GM10847 (cell line): ENCODE results near the gene NR3C1.

ENCODE experiments used
- POLR2A ChIP-seq: IDR thresholded peaks from 2 replicates; pipeline ENCODE4 v1.6.1; 2011; ENCODE audit not compliant: insufficient read length; ENCODE audit errors: extremely low read depth

NR3C1 gene

GRCh38 chr5:143432658-143433239, 29.3 kb upstream of the NR3C1 start:
- TF ChIP-seq POLR2A: no peak

GRCh38 chr5:143431789-143432188, 28.3 kb upstream of the NR3C1 start:
- no peak for TF ChIP-seq POLR2A

- TF ChIP-seq POLR2A: no peak
These were observed 25.4 kb upstream of the NR3C1 start for GRCh38 chr5:143428738-143429420.

- no peak for TF ChIP-seq POLR2A
These were observed 24.7 kb upstream of the NR3C1 start for GRCh38 chr5:143428155-143428554.

GRCh38 chr5:143427122-143427735, 23.7 kb upstream of the NR3C1 start:
- no peak for TF ChIP-seq POLR2A

- TF ChIP-seq POLR2A: no peak
These were observed 23.0 kb upstream of the NR3C1 start for GRCh38 chr5:143426437-143426991.

- TF ChIP-seq POLR2A: no peak
These were observed 22.3 kb upstream of the NR3C1 start for GRCh38 chr5:143425835-143426234.

- no peak for TF ChIP-seq POLR2A
These were observed 14.8 kb upstream of the NR3C1 start for GRCh38 chr5:143418140-143418866.

GRCh38 chr5:143417503-143418139, 14.1 kb upstream of the NR3C1 start:
- TF ChIP-seq POLR2A: no peak

- no peak for TF ChIP-seq POLR2A
These were observed 12.9 kb upstream of the NR3C1 start for GRCh38 chr5:143416411-143416810.

GRCh38 chr5:143413958-143414669, 10.6 kb upstream of the NR3C1 start:
- no peak for TF ChIP-seq POLR2A

- no peak for TF ChIP-seq POLR2A
These were observed 9.3 kb upstream of the NR3C1 start for GRCh38 chr5:143412661-143413342.

- TF ChIP-seq POLR2A: no peak
These were observed 6.4 kb upstream of the NR3C1 start for GRCh38 chr5:143409926-143410325.

GRCh38 chr5:143406408-143406807, 2.9 kb upstream of the NR3C1 start:
- no peak for TF ChIP-seq POLR2A
